GM11168 (cell line): ENCODE measurements around the gene SLC26A4.

Source experiments
- in situ Hi-C: fragments of 300-500 bp; cut with MboI; formaldehyde crosslinking; loops from one replicate; pipeline ENCODE4 v1.12.0; 2022; ENCODE audit warnings: low sequenced_read_pairs; ENCODE audit not compliant: unreplicated experiment

The SLC26A4 gene

DNA sequence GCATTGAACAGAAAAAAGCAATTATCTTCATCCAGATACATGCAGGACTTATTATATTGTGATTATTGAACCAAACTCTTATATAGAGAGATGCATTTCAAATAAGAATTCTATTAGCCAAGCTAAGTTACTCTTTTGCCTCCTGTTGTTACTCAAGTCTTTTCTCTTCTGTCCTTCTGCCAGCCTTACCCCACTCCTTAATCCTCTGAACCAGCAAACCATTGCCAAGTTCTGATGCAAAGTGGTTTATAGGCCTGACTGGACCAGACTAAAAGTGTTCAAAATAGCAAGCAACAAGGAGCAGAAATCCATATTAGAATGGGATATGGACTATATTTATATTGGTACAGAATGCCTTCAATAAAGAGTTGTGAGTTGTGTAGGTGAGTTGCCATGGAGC is 2.2 kb upstream of the SLC26A4 start:
- in situ Hi-C loops: no loop called here

DNA sequence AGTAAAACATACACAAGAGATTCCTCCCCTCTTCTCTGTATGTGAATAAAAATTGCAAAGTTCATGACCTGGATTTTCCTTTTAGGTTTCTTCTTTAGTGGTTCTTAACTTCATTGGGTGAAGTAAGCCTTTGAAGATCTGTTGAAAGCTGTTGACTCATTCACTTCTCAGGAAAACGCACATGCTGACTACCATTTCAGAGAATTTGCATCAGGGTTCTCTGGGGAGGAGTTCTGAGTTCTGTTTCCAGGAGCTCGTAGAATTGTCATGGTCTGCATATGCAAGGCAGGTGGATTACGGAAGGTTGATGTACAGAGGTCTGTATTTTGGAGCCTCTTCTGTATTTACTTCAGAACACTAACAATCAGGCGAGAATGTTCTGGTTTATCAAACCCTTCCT is 962 bp upstream of the SLC26A4 start:
- in situ Hi-C loops: no loop called here

DNA sequence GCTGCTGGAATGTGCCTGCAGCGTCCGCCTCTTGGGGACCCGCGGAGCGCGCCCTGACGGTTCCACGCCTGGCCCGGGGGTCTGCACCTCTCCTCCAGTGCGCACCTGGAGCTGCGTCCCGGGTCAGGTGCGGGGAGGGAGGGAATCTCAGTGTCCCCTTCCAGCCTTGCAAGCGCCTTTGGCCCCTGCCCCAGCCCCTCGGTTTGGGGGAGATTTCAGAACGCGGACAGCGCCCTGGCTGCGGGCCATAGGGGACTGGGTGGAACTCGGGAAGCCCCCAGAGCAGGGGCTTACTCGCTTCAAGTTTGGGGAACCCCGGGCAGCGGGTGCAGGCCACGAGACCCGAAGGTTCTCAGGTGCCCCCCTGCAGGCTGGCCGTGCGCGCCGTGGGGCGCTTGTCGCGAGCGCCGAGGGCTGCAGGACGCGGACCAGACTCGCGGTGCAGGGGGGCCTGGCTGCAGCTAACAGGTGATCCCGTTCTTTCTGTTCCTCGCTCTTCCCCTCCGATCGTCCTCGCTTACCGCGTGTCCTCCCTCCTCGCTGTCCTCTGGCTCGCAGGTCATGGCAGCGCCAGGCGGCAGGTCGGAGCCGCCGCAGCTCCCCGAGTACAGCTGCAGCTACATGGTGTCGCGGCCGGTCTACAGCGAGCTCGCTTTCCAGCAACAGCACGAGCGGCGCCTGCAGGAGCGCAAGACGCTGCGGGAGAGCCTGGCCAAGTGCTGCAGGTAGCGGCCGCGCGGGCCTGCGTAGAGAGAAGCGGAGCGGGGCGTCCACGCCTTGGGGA is 645 bp downstream of the SLC26A4 start:
- in situ Hi-C loops: no loop called here

DNA sequence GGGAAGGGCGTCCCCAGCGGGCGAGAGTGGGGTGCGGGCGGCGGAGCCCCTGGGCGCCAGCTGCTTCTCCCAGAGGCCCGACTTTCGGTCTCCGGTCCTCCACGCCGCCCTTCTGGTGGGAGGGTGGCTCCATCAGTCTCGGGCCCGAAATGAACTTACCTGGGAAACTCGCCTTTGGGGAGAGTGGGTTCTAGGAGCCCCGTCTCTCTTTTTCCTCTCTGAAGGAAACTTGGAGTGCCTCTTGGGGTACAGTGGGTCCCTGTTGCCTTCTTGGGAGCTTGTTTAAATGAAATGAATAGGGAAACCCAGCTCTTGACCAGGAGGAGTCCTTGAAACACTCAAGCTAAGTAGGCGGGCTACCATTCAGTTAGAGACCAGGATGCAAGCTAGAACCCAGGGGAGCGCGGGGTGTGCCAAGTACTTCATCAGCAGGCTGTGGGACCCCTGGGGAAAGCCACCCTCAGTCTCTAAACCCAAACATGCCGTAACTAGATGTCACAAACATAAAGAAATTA is 1.3 kb downstream of the SLC26A4 start:
- in situ Hi-C loops: no loop called here

DNA sequence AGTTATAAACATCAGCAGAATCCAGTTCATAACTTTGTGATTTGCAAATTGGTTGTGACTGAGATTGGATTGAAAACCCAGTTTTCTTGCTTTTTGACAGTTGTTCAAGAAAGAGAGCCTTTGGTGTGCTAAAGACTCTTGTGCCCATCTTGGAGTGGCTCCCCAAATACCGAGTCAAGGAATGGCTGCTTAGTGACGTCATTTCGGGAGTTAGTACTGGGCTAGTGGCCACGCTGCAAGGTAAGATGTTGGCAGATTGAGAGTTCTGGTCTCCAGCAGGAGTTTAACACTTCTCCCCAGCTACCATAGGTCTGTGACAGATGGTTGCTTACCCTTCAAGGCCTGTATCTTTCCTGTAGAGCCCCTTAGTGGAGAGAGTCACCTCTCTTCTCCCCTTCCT is 2.6 kb downstream of the SLC26A4 start:
- in situ Hi-C loops: no loop called here

DNA sequence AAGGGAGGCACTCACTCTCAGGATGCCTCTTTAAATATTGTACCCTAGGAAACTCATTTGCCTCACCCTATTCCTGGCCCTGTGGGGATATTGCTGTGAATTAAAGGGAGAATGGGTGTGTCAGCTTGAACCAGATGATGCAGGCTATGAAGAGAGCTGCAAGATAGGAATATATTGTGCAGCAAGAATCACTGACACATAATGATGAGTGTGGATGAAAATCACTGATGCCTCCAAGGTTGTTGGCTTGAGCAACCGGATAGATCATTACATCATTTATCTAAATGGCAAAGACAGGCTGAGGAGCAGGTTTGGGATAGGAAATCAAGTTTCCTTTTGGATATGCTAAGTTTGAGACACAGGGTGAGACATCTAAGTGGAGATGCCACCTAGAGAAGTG is 6.2 kb downstream of the SLC26A4 start:
- in situ Hi-C loops: no loop called here

DNA sequence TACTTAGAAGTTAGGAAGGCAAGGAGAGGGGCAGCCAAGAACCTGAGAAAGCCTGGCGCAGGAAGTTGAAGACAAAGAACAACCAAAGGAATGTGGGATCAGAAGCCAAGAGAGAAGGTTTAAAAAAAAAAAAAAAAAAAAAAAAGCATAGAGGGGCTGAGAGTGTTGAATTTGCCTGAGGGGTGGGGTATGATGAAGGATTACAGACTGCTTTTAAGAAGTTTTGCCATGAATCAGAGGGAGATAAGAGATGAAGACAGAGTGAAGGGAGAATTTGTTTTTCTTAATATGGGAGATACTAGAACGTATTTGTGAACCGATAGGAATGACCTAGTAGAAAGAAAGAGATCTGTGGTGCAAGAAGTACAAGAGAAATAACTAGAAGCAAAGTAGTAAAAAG is 6.7 kb downstream of the SLC26A4 start:
- in situ Hi-C loops: no loop called here

DNA sequence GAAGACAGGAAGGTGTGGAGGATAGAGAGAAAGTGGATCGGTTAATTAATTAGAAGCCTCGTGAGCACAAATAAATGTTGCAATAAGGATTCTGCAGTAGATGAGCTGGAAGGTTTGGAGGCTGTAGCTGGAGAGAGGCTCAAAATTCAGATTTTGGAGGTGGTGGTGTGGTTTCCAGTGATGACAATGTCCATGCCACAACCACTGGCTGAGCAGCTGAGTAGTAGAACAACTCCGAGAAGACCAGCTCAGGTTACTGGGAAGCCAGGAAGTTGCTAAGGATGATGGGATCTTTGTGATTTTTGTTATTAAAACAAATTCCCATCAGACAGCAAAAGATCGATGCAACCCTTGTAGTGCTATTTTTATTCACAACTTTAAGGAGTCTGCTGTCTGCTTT is 7.7 kb downstream of the SLC26A4 start:
- in situ Hi-C loops: no loop called here

DNA sequence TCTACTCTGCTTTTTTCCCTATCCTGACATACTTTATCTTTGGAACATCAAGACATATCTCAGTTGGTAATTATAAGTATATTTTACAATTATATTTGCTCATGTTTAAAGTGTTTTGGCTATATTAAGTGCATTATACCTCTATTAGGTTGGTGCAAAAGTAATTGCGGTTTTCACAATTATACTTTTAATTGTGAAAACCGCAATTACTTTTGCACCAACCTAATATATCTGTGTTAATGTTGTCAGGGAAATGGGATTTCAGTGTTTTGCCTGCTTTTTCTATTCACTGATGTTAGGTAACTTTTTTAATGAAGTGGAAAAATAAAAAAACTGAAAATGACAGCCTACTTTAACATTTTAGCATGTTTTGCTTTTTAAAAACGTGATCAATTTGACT is 11.6 kb downstream of the SLC26A4 start:
- in situ Hi-C loops: no loop called here

DNA sequence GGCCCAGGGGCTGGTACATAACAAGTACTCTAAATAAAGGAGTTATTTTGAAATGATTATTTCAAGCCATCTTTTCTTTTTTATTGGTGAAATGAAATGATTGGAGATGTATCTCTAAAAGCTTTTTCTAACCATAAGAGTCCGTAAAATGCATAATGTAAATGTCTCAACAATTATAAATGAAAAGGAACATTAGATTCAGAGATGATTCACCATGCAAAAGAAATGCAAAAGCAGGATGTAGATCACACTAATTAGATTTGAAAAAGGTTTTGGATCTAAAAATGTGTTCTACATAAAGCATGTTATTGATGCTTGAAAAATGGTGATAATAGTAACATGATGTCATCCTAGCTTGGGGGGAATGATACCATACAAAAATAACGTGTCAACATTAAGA is 15.6 kb downstream of the SLC26A4 start:
- in situ Hi-C loops: no loop called here

DNA sequence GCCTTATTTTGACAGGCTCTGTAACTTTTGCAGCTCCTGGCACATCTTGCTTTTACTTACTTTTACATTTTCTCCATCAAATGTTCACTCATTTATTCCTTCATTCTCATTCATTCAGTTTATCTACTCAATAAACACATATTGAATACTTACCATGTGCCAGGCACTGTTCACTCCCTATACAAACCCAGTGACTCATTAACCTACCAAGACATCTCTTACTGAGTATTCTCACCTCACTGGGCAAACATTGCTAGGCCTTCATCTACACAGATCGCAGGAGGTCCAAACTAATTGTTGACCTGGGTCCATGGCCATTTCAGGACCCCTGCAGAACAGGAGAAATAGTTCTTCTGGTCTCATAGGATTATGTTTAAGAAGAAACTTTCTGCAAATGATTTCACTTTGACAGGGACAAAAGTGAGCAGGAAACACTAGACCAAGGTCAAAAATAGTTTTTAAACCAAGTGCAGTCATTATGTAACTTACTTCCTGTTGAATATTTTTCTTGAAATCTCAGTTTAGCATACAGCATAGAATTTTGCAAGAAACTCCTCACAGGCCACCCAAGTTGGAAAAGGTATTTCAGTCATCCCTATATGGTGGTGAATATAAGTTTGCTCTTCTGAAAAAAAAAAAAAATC is 17.6 kb downstream of the SLC26A4 start:
- in situ Hi-C loops: no loop called here

DNA sequence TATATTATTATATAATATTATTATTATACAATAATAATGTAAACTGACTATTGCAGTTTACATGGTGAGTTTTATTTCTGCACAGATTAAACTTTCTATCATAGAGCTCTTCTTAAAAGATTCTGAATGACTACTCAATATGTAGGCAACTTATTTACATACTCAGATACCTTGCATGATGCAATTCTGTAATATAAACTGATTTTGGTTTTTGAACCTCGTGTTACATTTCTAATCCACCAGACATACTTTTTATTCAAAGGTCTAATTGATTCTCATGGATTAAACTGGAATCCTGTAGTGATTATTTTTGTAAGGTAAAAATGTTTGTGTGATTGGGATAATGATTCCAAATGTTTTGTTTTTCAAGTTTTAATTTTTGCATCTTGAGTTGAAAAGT is 19.9 kb downstream of the SLC26A4 start:
- in situ Hi-C loops: no loop called here

DNA sequence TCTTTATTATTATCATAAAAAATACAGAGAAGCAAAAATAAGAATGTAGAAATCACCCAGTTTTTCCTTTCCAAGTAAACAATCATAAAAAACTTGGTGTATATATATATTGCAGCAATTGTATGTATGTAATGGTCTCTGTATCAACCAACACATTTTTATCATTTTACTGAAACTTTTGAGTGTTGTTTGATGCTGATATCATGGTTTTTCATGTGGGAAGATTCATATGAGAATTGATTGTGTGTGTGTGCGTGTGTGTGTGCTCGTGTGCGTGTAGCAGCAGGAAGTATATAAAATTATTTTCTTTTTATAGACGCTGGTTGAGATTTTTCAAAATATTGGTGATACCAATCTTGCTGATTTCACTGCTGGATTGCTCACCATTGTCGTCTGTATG is 22.3 kb downstream of the SLC26A4 start:
- in situ Hi-C loops: no loop called here

DNA sequence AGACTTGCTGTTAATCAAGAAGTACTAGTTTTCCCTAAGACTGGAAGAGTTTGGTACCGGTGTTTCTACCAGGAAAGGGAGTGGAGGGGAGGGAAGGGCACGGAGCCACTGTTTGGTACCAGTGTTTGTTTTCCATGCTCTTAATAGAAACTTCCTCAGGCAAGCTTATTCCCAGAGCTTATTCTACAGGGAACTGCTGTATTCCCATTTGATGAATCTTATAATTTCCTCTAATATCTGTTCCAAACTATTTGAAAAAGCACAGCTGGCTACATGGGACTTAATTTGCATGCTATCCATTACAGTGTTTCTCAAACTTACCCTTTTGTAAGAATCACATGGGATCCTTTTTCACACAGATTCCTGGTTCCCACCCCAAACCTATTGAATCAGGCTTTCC is 23.7 kb downstream of the SLC26A4 start:
- in situ Hi-C loops: no loop called here

DNA sequence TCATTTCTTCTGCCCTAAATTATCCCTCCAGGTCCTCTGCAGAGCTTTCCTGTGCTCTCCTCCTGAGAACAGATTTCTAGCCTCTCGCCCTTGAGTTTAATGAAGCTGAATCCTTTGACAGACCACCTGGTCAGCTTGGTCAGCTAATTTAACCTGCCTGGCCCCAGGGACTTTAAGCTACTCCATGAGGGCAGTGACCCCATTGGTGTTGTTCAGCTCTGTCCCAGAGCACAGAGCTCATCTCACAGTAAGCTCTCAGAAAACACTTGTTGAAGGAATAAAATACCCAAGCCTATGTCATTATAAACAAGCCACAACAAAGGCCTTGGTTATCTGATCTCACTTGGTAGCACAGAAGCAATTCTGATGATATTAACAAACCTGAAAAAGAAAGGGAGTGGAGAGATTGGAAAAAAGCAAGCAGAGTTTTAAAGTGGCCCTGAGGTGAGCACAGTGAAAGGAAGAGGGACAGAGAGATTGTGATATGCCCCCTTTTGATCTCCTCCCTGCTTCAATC is 24.4 kb downstream of the SLC26A4 start:
- in situ Hi-C loops: no loop called here

DNA sequence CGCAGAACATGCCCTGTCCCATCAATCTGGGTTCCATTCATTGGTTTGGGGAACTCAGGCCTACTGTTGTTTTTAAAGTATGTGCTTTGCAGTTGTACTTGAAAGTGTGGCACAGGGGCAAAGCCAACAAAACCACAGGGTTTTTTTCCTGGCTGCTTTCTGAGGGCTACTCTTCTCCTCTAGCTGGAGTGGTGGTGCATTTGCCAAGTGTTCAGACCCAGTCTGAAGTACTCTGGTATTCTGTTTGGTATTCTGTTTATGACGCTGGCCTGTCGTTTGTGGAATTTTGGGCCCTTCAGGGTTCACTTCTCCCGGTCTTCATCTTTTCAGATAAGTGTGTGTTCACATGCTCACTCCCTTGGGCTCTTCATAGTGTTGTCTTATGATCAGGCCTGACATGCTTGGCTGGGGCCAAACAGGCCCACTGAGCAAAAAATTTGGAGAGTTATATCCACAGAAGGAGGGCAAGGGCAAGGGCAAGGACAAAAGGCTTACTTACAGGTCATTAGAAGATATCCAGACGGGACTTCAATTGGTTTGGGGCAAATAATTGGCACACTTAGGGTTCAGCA is 26.3 kb downstream of the SLC26A4 start:
- in situ Hi-C loops: no loop called here

DNA sequence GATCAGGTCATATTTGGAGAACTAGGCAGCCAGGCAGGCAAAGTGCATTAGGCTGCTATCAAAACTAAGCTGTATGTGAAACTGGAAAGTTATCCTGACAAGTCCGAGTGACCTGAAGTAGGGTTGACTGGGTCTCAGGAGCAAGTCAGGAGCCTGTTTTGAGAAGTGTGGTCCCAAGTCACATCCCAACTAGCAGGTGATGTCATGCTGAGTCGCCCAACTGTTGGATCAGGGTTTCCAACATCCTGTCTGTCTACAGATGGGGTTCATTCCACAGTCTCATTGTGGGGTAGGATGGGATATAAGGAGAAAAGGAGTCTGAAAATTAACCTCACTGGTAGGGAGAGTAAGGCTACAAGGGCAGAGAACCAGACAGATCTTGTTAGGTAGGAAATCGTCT is 27.0 kb downstream of the SLC26A4 start:
- in situ Hi-C loops: no loop called here

DNA sequence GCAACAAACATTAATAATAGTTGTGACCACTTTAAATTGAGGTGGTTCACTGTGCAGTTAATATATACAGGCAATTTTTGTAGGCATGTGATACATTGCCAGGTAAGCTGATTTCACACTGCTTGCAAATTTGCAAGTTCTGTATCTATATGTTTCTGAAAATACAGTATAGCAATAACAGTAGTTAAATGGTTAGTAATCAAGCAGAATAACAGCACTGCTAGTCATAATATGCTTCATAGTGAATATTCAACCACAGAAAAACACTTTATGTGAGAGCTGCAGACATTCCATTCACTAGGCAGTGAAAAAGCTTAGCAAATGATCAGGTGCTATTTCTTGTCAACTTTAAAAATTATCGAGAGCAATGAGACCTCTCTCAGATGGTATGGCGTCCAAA is 28.9 kb downstream of the SLC26A4 start:
- in situ Hi-C loops: no loop called here

DNA sequence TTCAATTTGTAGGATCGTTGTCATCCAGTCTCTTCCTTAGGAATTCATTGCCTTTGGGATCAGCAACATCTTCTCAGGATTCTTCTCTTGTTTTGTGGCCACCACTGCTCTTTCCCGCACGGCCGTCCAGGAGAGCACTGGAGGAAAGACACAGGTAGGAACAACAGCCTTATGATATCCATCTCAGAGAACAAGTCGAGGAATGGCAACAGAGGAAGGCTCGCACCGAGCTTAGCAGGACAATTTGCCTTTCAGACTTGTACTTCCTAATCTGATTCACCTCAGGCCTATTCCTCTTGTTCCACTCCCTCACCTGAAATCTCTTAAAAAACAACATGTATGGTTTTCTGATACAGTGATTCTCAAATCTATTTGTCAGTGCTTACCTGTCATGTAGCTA is 29.5 kb downstream of the SLC26A4 start:
- in situ Hi-C loops: no loop called here

DNA sequence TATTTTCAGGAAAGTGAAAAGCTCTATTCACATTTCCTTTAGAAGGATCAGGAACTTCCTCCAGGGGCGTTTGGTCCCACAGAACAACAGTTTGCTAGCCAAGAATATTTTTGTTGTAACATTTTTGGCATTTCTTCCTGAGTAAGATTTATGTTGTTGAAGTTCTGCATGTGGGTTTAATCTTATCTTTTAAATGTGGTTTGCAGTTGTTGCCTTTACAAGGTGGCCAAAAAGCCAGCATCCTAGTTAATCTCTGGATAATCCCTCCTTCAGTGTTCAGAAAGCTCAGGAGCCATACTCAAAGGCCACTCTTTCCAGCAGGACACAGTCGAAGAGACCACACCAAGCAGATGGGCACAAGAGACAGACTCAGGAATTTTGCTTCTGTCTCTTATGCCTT is 30.0 kb downstream of the SLC26A4 start:
- in situ Hi-C loops: no loop called here

DNA sequence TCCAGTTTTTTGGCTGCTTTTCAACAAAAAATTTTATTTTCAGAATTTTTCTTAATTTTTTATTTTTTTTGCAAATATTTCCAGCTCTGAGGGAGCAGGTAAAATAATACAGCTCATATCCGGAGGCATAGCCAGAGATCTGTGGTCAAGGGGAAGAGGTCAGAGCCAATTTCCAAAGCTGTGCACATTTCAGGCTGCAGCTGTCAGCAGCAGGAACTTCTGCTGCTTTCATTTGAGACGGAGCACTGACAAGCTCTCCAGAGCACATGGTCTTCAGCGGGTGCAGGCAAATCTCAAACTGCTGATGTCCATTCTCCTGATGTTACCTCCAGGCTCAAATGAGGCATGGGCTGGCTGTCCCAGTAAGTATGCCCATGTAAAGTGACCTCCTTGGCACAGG is 31.1 kb downstream of the SLC26A4 start:
- in situ Hi-C loops: no loop called here
